ENCODE measurements around the gene IFNK.
"Not testable (repeated sequence)": the region's sequence is repeated elsewhere in the genome, so short reads cannot be mapped to it uniquely, and the experiment has no call there.

IFNK gene

GRCh38 chr9:27524236-27524635 is at the start of gene IFNK:
IFNK (plus strand) TSS chr9:27524290; CDS start chr9:27524337, 47 bp downstream.
- no peak for DNase-seq (ENCODE audit: low read depth in 2 of 2)

DNA sequence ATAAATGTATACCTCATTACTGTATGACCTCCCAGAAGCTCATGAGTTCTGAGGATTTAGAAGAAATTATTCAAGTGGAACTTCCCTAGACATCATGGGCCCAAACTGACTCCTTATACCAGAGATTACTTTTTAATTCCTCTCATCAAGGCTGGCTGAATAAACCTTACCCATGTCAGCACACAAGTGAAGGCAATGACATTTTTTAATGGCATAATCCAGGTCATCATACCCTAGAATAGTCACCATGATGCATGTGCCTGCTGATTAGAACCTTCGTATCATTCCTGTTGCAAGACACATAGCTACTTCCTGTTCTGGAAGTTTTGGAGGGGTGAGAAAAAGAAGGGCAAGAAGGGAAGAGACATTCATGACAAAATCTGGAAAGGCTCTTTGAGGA is 49.8 kb upstream of the IFNK start:
- DNase-seq (ENCODE audit: low read depth in 2 of 2), result no peak

DNA sequence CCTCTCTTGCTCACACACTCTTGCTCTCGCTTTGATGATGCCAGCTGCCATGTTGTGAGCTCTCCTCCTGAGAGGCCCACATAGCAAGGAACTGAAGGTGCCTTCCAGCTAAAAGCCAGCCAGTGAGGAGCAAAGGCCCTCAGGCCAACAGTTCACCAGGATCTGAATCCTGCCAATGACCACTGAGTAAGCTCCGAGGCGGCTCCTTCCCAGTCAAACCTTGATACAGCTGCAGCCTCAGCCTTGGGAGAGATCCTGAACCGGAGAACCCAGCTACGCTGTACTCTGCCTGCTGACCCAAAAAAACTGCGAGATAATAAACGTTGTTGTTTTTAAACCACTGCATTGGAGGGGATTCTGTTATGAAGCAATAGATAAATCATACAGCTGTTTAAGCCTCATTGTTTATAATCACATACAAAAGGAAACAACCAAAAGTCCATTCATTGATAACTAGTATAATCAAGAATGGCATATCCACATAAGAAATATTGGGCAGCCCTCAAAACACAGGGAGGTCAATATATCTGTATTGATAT is 49.0 kb upstream of the IFNK start:
- DNase-seq (ENCODE audit: low read depth in 2 of 2), result no peak

DNA sequence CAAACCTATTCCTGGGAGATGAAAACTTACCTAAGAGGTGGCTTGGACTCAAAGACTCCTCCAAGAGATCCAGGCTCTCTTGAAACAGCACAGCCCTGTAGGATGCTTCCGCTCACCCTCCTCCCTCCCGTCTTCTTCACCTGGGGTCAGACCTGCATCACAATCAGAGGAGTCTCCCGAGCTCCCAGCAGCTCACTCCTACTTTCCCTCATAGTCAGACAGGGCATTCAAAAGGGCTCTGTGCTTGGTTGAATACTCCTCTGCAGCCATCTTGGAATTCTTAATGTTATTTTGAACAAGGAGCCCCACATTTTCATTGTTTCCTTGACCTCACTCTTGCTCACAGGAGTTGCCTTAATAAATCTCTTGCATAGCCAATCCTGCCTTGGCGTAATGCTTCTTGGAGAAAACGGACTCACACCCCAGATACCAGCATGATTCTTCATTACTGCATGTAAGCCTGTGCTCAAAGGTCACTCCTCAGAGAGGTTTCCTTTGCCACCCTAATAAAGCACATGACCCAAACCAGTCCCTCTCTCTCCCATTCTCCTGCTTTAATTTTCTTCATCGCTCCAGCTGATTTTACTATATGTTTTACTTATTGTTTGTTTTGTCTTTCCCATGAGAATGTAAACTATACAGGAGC is 47.1 kb upstream of the IFNK start:
- DNase-seq (ENCODE audit: low read depth in 2 of 2), result no peak

GRCh38 chr9:27478322-27478721 is 45.8 kb upstream of the IFNK start:
- DNase-seq (ENCODE audit: low read depth in 2 of 2), result no peak

- DNase-seq (ENCODE audit: low read depth in 2 of 2), result no peak
Observed at GRCh38 chr9:27482709-27483108, 41.4 kb upstream of the IFNK start.

DNA sequence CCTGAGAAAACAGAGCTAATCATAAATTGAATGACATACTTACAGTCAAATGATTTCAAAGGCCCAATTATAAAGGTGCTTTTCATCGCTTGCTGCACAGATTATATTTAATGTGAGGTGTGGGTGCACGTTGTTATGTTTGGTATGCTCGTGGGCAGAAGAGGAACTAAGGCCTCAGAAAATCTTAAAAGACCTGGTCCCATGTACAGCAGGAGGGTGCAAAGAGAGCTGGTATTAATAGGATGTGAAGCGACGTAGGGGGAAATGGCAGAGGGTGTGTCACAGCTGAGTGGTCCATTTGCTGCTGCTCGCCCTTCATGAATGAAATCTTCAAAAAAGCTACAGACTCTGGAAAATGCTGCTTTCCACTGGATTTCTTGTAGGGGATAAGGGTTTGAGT is 40.5 kb upstream of the IFNK start:
- no peak for DNase-seq (ENCODE audit: low read depth in 2 of 2)

GRCh38 chr9:27485158-27485557 is 38.9 kb upstream of the IFNK start:
- DNase-seq (ENCODE audit: low read depth in 2 of 2), result no peak

DNA sequence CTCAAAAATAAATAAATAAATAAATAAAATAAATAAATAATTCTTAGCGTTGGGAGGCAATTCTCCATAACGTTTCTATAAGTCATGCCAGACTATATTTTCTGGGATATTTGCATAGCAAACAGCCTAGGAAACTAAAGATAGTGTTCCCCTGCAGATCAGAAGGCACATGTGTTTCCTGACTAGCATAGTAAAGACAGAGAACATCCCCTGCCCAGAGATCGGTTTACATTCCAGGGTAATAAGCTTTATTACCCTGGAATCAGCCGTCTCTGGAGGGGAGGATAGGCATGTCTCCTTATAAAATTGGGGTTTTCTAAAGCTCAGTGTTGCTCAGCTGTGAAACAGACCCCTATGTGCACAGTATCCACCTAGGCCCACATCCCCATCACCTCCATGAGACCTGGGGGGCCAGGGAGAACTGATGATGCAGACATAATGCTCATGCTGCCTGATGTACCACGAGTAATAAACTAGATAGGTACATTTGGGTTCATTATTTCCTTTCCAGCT is 36.9 kb upstream of the IFNK start:
- DNase-seq (ENCODE audit: low read depth in 2 of 2), result no peak

- no peak for DNase-seq (ENCODE audit: low read depth in 2 of 2)
Observed at GRCh38 chr9:27487927-27488326, 36.2 kb upstream of the IFNK start.

- no peak for DNase-seq (ENCODE audit: low read depth in 2 of 2)
Observed at GRCh38 chr9:27489087-27489876, 34.8 kb upstream of the IFNK start.

GRCh38 chr9:27491154-27491553 is 32.9 kb upstream of the IFNK start:
- no peak for DNase-seq (ENCODE audit: low read depth in 2 of 2)

- DNase-seq (ENCODE audit: low read depth in 2 of 2), result no peak
Observed at GRCh38 chr9:27495480-27496134, 28.5 kb upstream of the IFNK start.

DNA sequence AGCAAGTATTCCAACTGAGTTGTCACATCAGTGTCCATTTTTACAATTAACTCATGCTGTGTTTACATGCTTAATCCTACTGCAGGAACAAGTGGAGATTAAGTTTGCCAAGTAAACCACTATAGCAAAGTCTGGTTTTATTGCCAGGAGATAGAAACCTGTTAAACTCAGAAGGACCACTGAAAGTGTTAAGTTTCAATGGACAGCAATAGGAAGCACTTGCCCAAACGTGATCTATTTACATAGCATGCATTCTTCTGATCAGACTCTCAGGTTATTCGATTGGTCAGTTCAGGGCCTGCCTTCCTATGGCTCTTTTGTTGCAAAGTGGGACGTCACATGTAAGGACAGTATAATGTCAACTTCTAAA is 28.0 kb upstream of the IFNK start:
- DNase-seq (ENCODE audit: low read depth in 2 of 2), result no peak

DNA sequence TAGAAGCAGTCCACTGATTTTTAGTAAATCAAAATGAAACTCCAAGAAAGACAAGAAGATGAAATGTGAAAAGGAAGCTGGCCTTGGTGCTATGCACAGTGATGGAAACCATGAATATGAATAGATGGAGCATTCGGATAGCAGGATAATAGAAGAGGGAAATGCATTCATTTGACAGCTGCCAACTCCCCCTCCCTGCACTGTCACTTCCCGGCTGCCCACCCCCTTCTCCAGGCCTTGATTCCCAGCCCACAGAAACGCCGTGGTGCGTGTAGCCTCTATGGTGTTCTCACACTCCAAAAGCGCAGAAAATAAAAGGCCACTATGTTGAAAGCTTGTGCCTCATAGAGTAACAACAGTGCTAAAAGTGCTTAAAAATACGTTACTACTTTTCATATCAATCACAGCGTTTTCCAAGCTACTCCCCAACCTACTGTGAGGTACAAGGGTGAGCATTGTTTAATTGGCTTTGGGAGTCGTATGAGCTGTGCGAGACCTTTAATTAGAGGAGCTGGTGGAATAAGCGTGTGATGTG is 26.1 kb upstream of the IFNK start:
- no peak for DNase-seq (ENCODE audit: low read depth in 2 of 2)

GRCh38 chr9:27499451-27499850 is 24.6 kb upstream of the IFNK start:
- DNase-seq (ENCODE audit: low read depth in 2 of 2), result no peak

DNA sequence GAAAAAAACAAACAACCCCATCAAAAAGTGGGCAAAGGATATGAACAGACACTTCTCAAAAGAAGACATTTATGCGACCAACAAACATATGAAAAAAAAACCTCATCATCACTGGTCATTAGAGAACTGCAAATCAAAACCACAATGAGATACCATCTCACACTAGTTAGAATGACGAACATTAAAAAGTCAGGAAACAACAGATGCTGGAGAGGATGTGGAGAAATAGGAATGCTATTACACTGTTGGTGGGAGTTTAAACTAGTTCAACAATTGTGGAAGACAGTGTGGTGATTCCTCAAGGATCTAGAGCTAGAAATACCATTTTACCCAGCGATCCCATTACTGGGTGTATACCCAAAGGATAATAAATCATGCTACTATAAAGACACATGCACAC is 23.2 kb upstream of the IFNK start:
- DNase-seq (ENCODE audit: low read depth in 2 of 2), result not testable (repeated sequence)

GRCh38 chr9:27503623-27504022 is 20.5 kb upstream of the IFNK start:
- DNase-seq (ENCODE audit: low read depth in 2 of 2), result no peak

DNA sequence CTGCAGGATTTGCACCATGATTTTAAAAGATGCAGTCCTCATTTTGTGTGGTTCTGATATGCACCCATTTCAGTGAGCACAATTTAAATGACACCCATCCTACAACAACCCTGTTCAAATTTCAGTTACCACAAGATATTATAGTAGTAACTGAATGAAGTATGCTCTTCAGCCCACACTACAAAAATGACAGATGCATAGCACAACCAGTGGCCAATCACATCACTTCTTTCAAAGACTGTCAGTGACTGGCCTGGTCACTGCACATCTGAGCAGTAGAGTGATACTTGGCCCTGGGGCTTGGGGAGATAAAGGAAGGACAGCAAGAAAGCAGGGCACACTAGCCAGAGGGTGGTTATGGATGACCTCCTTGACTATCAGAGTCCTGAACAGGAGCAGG is 19.8 kb upstream of the IFNK start:
- DNase-seq (ENCODE audit: low read depth in 2 of 2), result no peak

GRCh38 chr9:27505744-27506161 is 18.3 kb upstream of the IFNK start:
- no peak for DNase-seq (ENCODE audit: low read depth in 2 of 2)

GRCh38 chr9:27506981-27507380 is 17.1 kb upstream of the IFNK start:
- DNase-seq (ENCODE audit: low read depth in 2 of 2), result no peak

DNA sequence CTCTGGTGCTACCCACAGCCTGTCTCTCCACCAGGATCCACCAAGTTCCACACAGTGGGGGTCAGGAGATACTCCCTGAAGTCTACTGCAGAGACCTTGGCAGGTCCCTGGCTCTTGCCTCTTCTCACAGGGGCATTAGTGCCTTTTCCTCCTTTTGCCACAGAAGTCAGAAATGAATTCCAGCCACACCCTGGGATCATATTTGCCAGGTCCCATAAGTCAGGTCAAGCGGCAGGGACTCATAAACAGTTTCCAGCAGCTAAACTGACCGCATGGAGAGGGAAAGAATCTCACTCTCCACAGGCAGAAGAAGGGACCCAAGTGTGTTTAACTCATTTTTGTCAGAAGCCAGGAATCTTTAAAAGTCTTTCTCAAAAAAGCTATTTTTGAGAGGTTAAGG is 13.3 kb upstream of the IFNK start:
- DNase-seq (ENCODE audit: low read depth in 2 of 2), result no peak

Data from stimulated activated CD4-positive, alpha-beta T cell treated with anti-CD3 and anti-CD28 coated beads, Interleukin-1b, Interleukin-23, amount 100 ng/mL, for 1 hour (primary cell).